Endodermal cell (in vitro differentiated cells): ENCODE data around the gene CFAP65. TPM values are rescaled to one million over a fixed set of nuclear protein-coding genes. Genes with fewer than 3 reads are reported as not detected.

ENCODE experiments used
- DNase-seq: peaks from one replicate; pipeline ENCODE4 v3.0.0-alpha.2; 2017
- H3K27ac ChIP-seq: 2 replicates; pipeline ENCODE4 v1.5.1; 2013; ENCODE audit warnings: mild to moderate bottlenecking, low read depth, low read length, moderate library complexity
- H3K27me3 ChIP-seq: 2 replicates; pipeline ENCODE4 v1.6.1; 2013; ENCODE audit warnings: mild to moderate bottlenecking, low read length, moderate library complexity; ENCODE audit not compliant: insufficient read depth, control insufficient read depth, poor library complexity, severe bottlenecking
- H3K36me3 ChIP-seq: 2 replicates; pipeline ENCODE4 v1.7.0; 2013; ENCODE audit warnings: mild to moderate bottlenecking, low read length, moderate library complexity; ENCODE audit not compliant: control insufficient read depth, insufficient read depth
- H3K4me1 ChIP-seq: one replicate; pipeline ENCODE4 v1.7.0; 2013; ENCODE audit warnings: low read length; ENCODE audit not compliant: control insufficient read depth, insufficient read depth
- H3K4me3 ChIP-seq: 2 replicates; pipeline ENCODE4 v1.5.1; 2013; ENCODE audit warnings: mild to moderate bottlenecking, low read length, moderate library complexity
- H3K9ac ChIP-seq: 2 replicates; pipeline ENCODE4 v1.6.1; 2013; ENCODE audit warnings: mild to moderate bottlenecking, low read length, moderate library complexity; ENCODE audit not compliant: poor library complexity, severe bottlenecking; ENCODE audit errors: extremely low read depth
- H3K9me3 ChIP-seq: 2 replicates; pipeline ENCODE4 v1.6.1; 2013; ENCODE audit warnings: mild to moderate bottlenecking, low read length, moderate library complexity; ENCODE audit not compliant: control insufficient read depth
- H3K27ac Mint-ChIP-seq: 2 replicates; pipeline ENCODE4 v1.8.0; 2020; ENCODE audit warnings: mixed read lengths
- H3K27me3 Mint-ChIP-seq: 2 replicates; pipeline ENCODE4 v1.8.0; 2021; ENCODE audit warnings: mild to moderate bottlenecking, mixed read lengths; ENCODE audit not compliant: insufficient read depth
- H3K36me3 Mint-ChIP-seq: 2 replicates; pipeline ENCODE4 v1.8.0; 2020; ENCODE audit warnings: low read depth, mixed read lengths
- H3K4me1 Mint-ChIP-seq: 2 replicates; pipeline ENCODE4 v1.8.0; 2020; ENCODE audit warnings: mixed read lengths
- H3K4me3 Mint-ChIP-seq: 2 replicates; pipeline ENCODE4 v1.8.0; 2020; ENCODE audit warnings: mild to moderate bottlenecking, moderate library complexity, mixed read lengths
- H3K9me3 Mint-ChIP-seq: 2 replicates; pipeline ENCODE4 v1.8.0; 2020; ENCODE audit warnings: mild to moderate bottlenecking, mixed read lengths
- WGBS, 2 experiments: methylation state at CpG; one replicate each; pipeline versions ENCODE4 v1.1.5 to v1.1.7; 2013; ENCODE audit warnings: missing lambda C conversion rate in 2 of 2, mixed read lengths in 1 of 2; ENCODE audit not compliant: insufficient coverage in 1 of 2, insufficient read length in 1 of 2; 5-methylcytosine and 5-hydroxymethylcytosine counted together
- total RNA-seq, 2 donors: library from RNA; stranded (reverse); fragmentation: NEBNext Ultra II Directional in 1 of 2; extraction: Animal tissue kit (Norgen Biotek cat#: 25700) in 1 of 2; gene quantifications; 2 replicates in 1 of 2; 3 replicates in 1 of 2; pipeline ENCODE4 v1.2.1, GENCODE V29; 2021
- TF ChIP-seq, protein P1 (sequence below): fragments of 200-600 bp; sonication (generic); conservative IDR thresholded peaks from 2 replicates; pipeline ENCODE4 v1.5.0; 2021; ENCODE audit warnings: antibody characterized with exemption, mild to moderate bottlenecking

Gene CFAP65
- total RNA-seq, 2 donors from 2014 or later = 0.84 to 1.5 TPM

DNA sequence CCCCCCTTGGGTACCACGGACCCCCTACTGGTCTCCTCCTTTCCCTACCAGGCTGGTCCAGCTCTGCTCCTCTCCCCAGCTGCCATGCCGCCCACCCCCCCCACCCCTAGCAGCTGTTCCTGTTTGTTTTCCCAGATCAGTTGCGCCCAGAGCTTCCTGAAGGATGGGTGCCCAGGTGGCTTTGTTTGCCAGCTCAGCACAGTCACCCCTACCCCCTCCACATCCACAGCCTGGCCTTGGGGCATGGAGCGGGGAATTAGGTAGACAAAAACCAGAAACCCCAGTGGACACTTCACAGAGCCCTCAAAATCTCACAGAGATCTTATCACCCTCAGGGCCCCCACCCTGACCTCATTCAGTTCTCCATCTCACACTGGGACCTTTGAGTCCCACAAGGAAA, 44.4 kb downstream of the CFAP65 start:
- Histone ChIP-seq H3K4me1 (peaks cover 18% of the 10 kb centered on the region), H3K9me3 (no peaks in the 10 kb centered on the region), H3K4me3 (no peak overlapping the region), H3K36me3 (no peaks in the 10 kb centered on the region), H3K27me3 (peaks cover 41% of the 10 kb centered on the region), H3K9ac (no peak overlapping the region), H3K27ac (no peak overlapping the region)
- Mint-ChIP-seq H3K9me3 (no peaks in the 10 kb centered on the region), H3K36me3 (no peaks in the 10 kb centered on the region), H3K4me1 (peaks cover 27% of the 10 kb centered on the region), H3K4me3 (peak overlapping the region; percentile 12), H3K27me3 (peaks cover 76% of the 10 kb centered on the region), H3K27ac (no peak overlapping the region)
- WGBS, 2 experiments = 79% methylated on average over 4 of the region's 4 CpGs; no CpG with 5 or more reads in 1 of the 2 experiments
- TF ChIP-seq, protein P1, sequence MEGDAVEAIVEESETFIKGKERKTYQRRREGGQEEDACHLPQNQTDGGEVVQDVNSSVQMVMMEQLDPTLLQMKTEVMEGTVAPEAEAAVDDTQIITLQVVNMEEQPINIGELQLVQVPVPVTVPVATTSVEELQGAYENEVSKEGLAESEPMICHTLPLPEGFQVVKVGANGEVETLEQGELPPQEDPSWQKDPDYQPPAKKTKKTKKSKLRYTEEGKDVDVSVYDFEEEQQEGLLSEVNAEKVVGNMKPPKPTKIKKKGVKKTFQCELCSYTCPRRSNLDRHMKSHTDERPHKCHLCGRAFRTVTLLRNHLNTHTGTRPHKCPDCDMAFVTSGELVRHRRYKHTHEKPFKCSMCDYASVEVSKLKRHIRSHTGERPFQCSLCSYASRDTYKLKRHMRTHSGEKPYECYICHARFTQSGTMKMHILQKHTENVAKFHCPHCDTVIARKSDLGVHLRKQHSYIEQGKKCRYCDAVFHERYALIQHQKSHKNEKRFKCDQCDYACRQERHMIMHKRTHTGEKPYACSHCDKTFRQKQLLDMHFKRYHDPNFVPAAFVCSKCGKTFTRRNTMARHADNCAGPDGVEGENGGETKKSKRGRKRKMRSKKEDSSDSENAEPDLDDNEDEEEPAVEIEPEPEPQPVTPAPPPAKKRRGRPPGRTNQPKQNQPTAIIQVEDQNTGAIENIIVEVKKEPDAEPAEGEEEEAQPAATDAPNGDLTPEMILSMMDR = no peak
- DNase-seq = no peak

DNA sequence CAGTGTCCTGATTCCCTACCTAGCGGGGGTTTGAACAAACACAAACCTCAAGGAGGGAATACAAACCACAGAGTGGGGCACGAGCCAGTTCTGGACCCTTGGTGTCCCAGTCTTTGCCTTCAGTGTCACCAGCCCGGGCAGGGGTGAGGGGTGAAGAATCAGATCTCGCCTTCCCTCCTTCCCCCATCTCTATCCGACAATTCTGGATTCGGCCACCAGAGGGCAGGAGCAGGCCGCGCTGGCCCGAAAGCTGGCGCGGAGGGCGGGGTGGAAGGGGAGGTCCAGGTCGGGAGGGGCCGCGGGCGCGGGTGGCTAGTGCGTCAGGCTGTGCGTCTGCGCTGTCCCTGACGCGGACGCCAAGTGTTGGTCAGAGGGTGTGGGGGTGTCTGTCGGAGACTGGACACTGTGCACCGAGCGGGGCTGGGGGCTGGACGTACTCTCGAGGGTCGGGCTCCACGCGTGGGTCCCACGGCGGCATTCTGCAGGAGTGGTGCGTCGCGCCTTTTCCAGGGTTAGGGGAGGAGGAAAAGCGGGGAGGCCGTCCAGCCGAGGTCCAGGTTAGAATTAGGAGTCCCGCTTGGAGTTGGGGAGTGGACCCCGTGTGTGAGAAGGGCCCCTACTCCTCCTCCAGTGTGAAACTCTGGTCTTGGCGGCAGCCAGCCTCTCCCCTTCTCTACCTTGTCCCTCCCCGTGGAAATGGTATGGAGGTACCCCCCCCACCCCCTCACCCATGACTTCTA, 45.2 kb downstream of the CFAP65 start:
- H3K9me3 Mint-ChIP-seq = no peaks in the 10 kb centered on the region
- H3K27me3 ChIP-seq = peaks cover 49% of the 10 kb centered on the region
- peak overlapping the region; percentile 87 for H3K27ac Mint-ChIP-seq
- peaks cover 27% of the 10 kb centered on the region for H3K4me1 Mint-ChIP-seq
- H3K4me1 ChIP-seq = peaks cover 18% of the 10 kb centered on the region
- no peaks in the 10 kb centered on the region for H3K9me3 ChIP-seq
- peak overlapping the region; percentile 30 for H3K9ac ChIP-seq
- H3K4me3 ChIP-seq = peak overlapping the region; percentile 67
- peaks cover 80% of the 10 kb centered on the region for H3K27me3 Mint-ChIP-seq
- H3K36me3 Mint-ChIP-seq = no peaks in the 10 kb centered on the region
- peak; percentile 97 for DNase-seq
- TF ChIP-seq, protein P1 = peak; percentile 93
- H3K36me3 ChIP-seq = no peaks in the 10 kb centered on the region
- peak overlapping the region; percentile 49 for H3K4me3 Mint-ChIP-seq
- H3K27ac ChIP-seq = no peak overlapping the region
- whole genome bisulfite sequencing, 2 experiments = 9 to 14% methylated on average over 7 to 43 of the region's 43 CpGs

DNA sequence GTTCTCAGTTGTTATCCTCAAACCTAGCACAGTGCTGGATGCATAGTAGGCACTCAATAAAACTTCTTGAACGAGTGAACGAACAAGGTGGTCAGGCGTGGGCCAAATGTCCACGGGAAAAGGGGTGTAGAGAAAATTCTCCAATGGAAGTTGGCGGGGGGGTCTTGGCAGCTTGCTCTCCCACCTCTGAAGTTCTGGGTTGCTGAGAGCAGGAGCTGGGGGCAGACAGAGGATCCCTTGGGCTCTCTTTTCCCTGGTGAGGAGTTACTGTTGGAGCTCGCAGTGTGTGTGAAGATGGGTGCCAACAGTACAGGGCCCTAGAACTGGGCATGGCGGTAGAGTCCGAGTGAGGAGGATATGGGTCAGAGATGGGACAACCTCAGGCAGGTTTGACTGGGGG, 45.8 kb downstream of the CFAP65 start:
- H3K4me1 Mint-ChIP-seq = peaks cover 27% of the 10 kb centered on the region
- no peaks in the 10 kb centered on the region for H3K9me3 ChIP-seq
- H3K36me3 Mint-ChIP-seq = no peaks in the 10 kb centered on the region
- H3K9me3 Mint-ChIP-seq = no peaks in the 10 kb centered on the region
- no peak overlapping the region for H3K9ac ChIP-seq
- TF ChIP-seq, protein P1 = no peak
- peak overlapping the region; percentile 49 for H3K4me3 Mint-ChIP-seq
- H3K36me3 ChIP-seq = no peaks in the 10 kb centered on the region
- no peak overlapping the region for H3K4me3 ChIP-seq
- 41 to 45% methylated on average over 4 to 8 of the region's 8 CpGs for WGBS, 2 experiments
- H3K27me3 ChIP-seq = peaks cover 54% of the 10 kb centered on the region
- H3K27ac Mint-ChIP-seq = no peak overlapping the region
- peaks cover 80% of the 10 kb centered on the region for H3K27me3 Mint-ChIP-seq
- no peak for DNase-seq
- no peak overlapping the region for H3K27ac ChIP-seq
- peaks cover 18% of the 10 kb centered on the region for H3K4me1 ChIP-seq
